Gastroesophageal sphincter (tissue), 3 donors: ENCODE data around the gene LYPLAL1.

Source experiments
- CTCF ChIP-seq, 4 experiments: fragments of 200-600 bp in 2 of 4; fragments of 450-650 bp in 2 of 4; sonication (generic) in 1 of 4; IDR thresholded peaks; one replicate each; pipeline ENCODE4 v1.5.1; 2017 to 2019; ENCODE audit warnings: antibody characterized with exemption in 4 of 4, mild to moderate bottlenecking in 2 of 4, moderate library complexity in 2 of 4
- POLR2A ChIP-seq, 2 donors: fragments of 450-650 bp; IDR thresholded peaks; one replicate each; pipeline ENCODE4 v1.6.1; 2017; ENCODE audit warnings: antibody characterized with exemption in 2 of 2, mild to moderate bottlenecking in 2 of 2, moderate library complexity in 1 of 2

- no peak for TF ChIP-seq CTCF (IDR thresholded peaks at IDR 0.05)
- no peak for TF ChIP-seq POLR2A (IDR thresholded peaks at IDR 0.05)
These were observed 53.8 kb downstream of the LYPLAL1 start for GRCh38 chr1:219227360-219228057.
